SU-DHL-6 (cell line): Measurements from ENCODE around the gene ITFG1.

Experiments used
- H2AFZ ChIP-seq: fragments of 200-600 bp; sonication (generic); 2 replicates; pipeline ENCODE4 v1.6.1; 2014; ENCODE audit warnings: low read depth, mild to moderate bottlenecking, moderate library complexity, mixed read lengths, antibody characterized with exemption, low read length; ENCODE audit not compliant: severe bottlenecking
- H3F3A ChIP-seq: fragments of 200-600 bp; shearing (Covaris generic); 2 replicates; pipeline ENCODE4 v1.6.0; 2016; ENCODE audit warnings: antibody characterized with exemption, mild to moderate bottlenecking; ENCODE audit not compliant: insufficient read depth
- H3K27ac ChIP-seq: fragments of 200-600 bp; sonication (generic); 2 replicates; pipeline ENCODE4 v1.5.1; 2016; ENCODE audit warnings: low read depth, mild to moderate bottlenecking, low read length, moderate library complexity, mixed read lengths
- H3K27me3 ChIP-seq: fragments of 200-600 bp; sonication (generic), shearing (Covaris generic); 2 replicates; pipeline ENCODE4 v1.6.0; 2014; ENCODE audit warnings: mild to moderate bottlenecking, low read length
- H3K36me3 ChIP-seq: fragments of 200-600 bp; sonication (generic); 2 replicates; pipeline ENCODE4 v1.6.1; 2014; ENCODE audit warnings: mild to moderate bottlenecking, low read length, mixed read lengths
- H3K4me2 ChIP-seq: fragments of 300-600, 200-600 bp; shearing (Covaris generic), sonication (generic); 2 replicates; pipeline ENCODE4 v1.6.0; 2014; ENCODE audit warnings: low read length, low read depth, mild to moderate bottlenecking; ENCODE audit not compliant: poor library complexity, severe bottlenecking
- H3K4me3 ChIP-seq: fragments of 200-600 bp; sonication (generic); 2 replicates; pipeline ENCODE4 v1.5.1; 2014; ENCODE audit warnings: antibody characterized with exemption, low read length, mild to moderate bottlenecking, mixed read lengths; ENCODE audit not compliant: insufficient read depth, poor library complexity, severe bottlenecking
- H3K79me2 ChIP-seq: fragments of 200-600 bp; sonication (generic); 2 replicates; pipeline ENCODE4 v1.6.1; 2014; ENCODE audit warnings: mild to moderate bottlenecking, low read length, moderate library complexity; ENCODE audit not compliant: insufficient read depth
- H3K9ac ChIP-seq: fragments of 200-600 bp; sonication (generic); 2 replicates; pipeline ENCODE4 v1.7.0; 2014; ENCODE audit warnings: mild to moderate bottlenecking, low read length
- H3K9me2 ChIP-seq: fragments of 200-600 bp; sonication (generic); replicated peaks from 2 replicates; pipeline ENCODE4 v1.6.1; 2014; ENCODE audit warnings: low read length; ENCODE audit not compliant: insufficient read depth
- H3K9me3 ChIP-seq: fragments of 200-600 bp; sonication (generic); 2 replicates; pipeline ENCODE4 v1.6.1; 2014; ENCODE audit warnings: low read length, mixed read lengths; ENCODE audit not compliant: insufficient read depth
- H4K20me1 ChIP-seq: fragments of 200-600 bp; sonication (generic); 2 replicates; pipeline ENCODE4 v1.6.1; 2014; ENCODE audit warnings: low read depth, mild to moderate bottlenecking, antibody characterized with exemption, low read length, moderate library complexity, mixed read lengths
- CTCF ChIP-seq: fragments of 200-600 bp; sonication (generic); IDR thresholded peaks from one replicate; pipeline ENCODE4 v1.5.1; 2017; ENCODE audit warnings: antibody characterized with exemption, mild to moderate bottlenecking, low read length, moderate library complexity; ENCODE audit not compliant: insufficient read depth, poor library complexity, severe bottlenecking
- EZH2phosphoT487 ChIP-seq: fragments of 200-600 bp; sonication (generic), shearing (Covaris generic); conservative IDR thresholded peaks from 2 replicates; pipeline ENCODE4 v1.6.1; 2018; ENCODE audit warnings: mild to moderate bottlenecking, antibody characterized with exemption, low read length, moderate library complexity, mixed read lengths

ITFG1 gene

GRCh38 chr16:47254756-47255155 is 206.1 kb downstream of the ITFG1 start:
- Histone ChIP-seq H4K20me1 (no peaks in the 10 kb centered on the region), H3K79me2 (no peaks in the 10 kb centered on the region), H3K9me2 (no peaks in the 10 kb centered on the region), H3K27me3 (no peaks in the 10 kb centered on the region), H3K9me3 (no peaks in the 10 kb centered on the region), H3K36me3 (peaks cover 9% of the 10 kb centered on the region; the same call in 1 of the 2 replicates), H3K27ac (no peak overlapping the region), H3K4me2 (no peak overlapping the region), H3F3A (no peaks in the 10 kb centered on the region), H3K9ac (no peak overlapping the region), H3K4me3 (no peak overlapping the region), H2AFZ (no peak overlapping the region)
- TF ChIP-seq CTCF (no peak), EZH2phosphoT487 (no peak)

DNA sequence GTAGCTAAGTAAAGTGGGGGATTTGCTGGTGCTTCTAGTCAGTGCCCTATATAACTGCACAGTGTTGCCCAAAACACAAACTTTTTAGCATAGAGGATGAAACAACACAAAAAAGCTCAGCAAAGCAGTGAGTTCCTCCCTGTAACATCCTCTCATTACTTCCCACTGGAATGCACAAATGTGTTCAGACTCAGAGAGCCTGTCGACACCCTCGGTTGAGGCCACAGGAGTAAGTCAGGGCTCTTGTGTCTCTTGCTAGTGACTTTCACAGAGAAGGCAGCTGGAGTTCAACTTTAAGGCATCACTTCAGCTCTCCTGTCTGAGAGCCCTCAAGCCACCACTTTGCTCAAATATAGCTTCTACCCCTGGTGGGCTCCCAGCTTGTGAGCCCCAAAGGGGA is 209.9 kb downstream of the ITFG1 start:
- H2AFZ ChIP-seq = no peak overlapping the region
- TF ChIP-seq EZH2phosphoT487 = no peak
- TF ChIP-seq CTCF = no peak
- no peaks in the 10 kb centered on the region for H4K20me1 ChIP-seq
- H3K9ac ChIP-seq = no peak overlapping the region
- no peaks in the 10 kb centered on the region for H3F3A ChIP-seq
- no peaks in the 10 kb centered on the region for H3K79me2 ChIP-seq
- no peak overlapping the region for H3K4me2 ChIP-seq
- H3K27me3 ChIP-seq = no peaks in the 10 kb centered on the region
- no peaks in the 10 kb centered on the region for H3K9me2 ChIP-seq
- no peaks in the 10 kb centered on the region for H3K9me3 ChIP-seq
- H3K36me3 ChIP-seq = no peaks in the 10 kb centered on the region
- no peak overlapping the region for H3K4me3 ChIP-seq
- no peak overlapping the region for H3K27ac ChIP-seq

- no peaks in the 10 kb centered on the region for H3K27me3 ChIP-seq
- H3K4me3 ChIP-seq = no peak overlapping the region
- no peak overlapping the region for H3K9ac ChIP-seq
- no peaks in the 10 kb centered on the region for H4K20me1 ChIP-seq
- H3K9me3 ChIP-seq = no peaks in the 10 kb centered on the region
- no peaks in the 10 kb centered on the region for H3F3A ChIP-seq
- no peak overlapping the region for H2AFZ ChIP-seq
- H3K79me2 ChIP-seq = no peaks in the 10 kb centered on the region
- no peak overlapping the region for H3K27ac ChIP-seq
- TF ChIP-seq CTCF (no peak), EZH2phosphoT487 (no peak)
- no peak overlapping the region for H3K4me2 ChIP-seq
- H3K36me3 ChIP-seq = no peaks in the 10 kb centered on the region
- no peaks in the 10 kb centered on the region for H3K9me2 ChIP-seq
Observed at GRCh38 chr16:47247690-47248089, 213.2 kb downstream of the ITFG1 start.

GRCh38 chr16:47244206-47244605 is 216.7 kb downstream of the ITFG1 start:
- H3K4me2 ChIP-seq = no peak overlapping the region
- no peak overlapping the region for H3K27ac ChIP-seq
- H3K27me3 ChIP-seq = no peaks in the 10 kb centered on the region
- no peak overlapping the region for H3K9ac ChIP-seq
- H3K36me3 ChIP-seq = no peaks in the 10 kb centered on the region; the same call in 1 of the 2 replicates
- H2AFZ ChIP-seq = no peak overlapping the region
- H4K20me1 ChIP-seq = no peaks in the 10 kb centered on the region
- TF ChIP-seq EZH2phosphoT487 = no peak
- no peak for TF ChIP-seq CTCF
- no peaks in the 10 kb centered on the region for H3K9me3 ChIP-seq
- H3F3A ChIP-seq = no peaks in the 10 kb centered on the region
- H3K9me2 ChIP-seq = no peaks in the 10 kb centered on the region
- H3K79me2 ChIP-seq = no peaks in the 10 kb centered on the region
- H3K4me3 ChIP-seq = no peak overlapping the region
